OCI-LY7 (cell line): ENCODE results near the gene RFX6.

Experiments used
- EZH2phosphoT487 ChIP-seq: fragments of 200-600 bp; sonication (generic); IDR thresholded peaks from 2 replicates; pipeline ENCODE4 v1.6.1; 2018; ENCODE audit warnings: low read depth, borderline replicate concordance, mild to moderate bottlenecking, mixed run types, antibody characterized with exemption, low read length, moderate library complexity, mixed read lengths
- TF ChIP-seq, protein P1 (sequence below): fragments of 200-600 bp; sonication (generic); conservative IDR thresholded peaks from 2 replicates; pipeline ENCODE4 v1.5.1; 2014; ENCODE audit warnings: mild to moderate bottlenecking, antibody characterized with exemption, low read length, moderate library complexity, mixed read lengths

DNA sequence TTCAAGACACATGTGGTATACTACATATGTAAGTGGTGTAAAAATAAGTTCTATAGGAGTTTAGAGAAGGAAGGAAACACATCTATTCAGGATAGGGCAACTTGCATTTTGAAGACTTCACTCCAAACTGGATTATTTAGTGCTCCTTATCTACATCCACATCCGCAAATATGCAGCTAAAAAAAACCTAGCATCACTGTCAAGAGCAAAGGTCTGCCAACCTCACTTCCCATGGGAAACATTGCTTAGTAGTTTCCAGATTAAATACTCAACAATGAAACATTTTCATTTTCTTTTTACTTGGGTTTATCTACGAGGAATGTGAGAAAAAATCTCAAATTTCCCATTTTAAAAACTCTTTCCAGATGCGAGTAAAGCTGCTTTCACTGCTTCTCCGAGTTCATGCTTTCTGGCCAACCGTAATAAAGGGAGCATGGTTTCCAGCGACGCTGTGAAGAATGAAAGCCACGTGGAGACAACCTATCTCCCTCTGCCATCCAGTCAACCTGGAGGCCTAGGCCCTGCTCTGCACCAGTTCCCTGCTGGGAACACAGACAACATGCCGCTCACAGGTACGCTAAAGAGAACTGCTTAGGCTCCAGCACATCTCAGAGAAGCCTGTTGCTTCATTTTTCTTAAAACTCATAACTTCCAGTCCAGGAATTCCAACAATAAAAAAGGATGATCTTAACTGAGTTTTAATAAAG is 48.2 kb downstream of the RFX6 start:
- TF ChIP-seq, protein P1, sequence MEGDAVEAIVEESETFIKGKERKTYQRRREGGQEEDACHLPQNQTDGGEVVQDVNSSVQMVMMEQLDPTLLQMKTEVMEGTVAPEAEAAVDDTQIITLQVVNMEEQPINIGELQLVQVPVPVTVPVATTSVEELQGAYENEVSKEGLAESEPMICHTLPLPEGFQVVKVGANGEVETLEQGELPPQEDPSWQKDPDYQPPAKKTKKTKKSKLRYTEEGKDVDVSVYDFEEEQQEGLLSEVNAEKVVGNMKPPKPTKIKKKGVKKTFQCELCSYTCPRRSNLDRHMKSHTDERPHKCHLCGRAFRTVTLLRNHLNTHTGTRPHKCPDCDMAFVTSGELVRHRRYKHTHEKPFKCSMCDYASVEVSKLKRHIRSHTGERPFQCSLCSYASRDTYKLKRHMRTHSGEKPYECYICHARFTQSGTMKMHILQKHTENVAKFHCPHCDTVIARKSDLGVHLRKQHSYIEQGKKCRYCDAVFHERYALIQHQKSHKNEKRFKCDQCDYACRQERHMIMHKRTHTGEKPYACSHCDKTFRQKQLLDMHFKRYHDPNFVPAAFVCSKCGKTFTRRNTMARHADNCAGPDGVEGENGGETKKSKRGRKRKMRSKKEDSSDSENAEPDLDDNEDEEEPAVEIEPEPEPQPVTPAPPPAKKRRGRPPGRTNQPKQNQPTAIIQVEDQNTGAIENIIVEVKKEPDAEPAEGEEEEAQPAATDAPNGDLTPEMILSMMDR, result no peak
- TF ChIP-seq EZH2phosphoT487, result no peak
